Measurements from ENCODE around the gene FYB1.

GRCh38 chr5:39214912-39215709, 4.3 kb downstream of the FYB1 start:
- TF ChIP-seq RARB (CRISPR knock-in tag; IDR thresholded peaks at IDR 0.05) (no peak), ARNTL (CRISPR knock-in tag; IDR thresholded peaks at IDR 0.05; ENCODE audit: borderline replicate concordance, low read depth) (no peak), OSR1 (CRISPR knock-in tag; IDR thresholded peaks at IDR 0.05) (no peak), POU6F1 (CRISPR knock-in tag; IDR thresholded peaks at IDR 0.05; ENCODE audit: borderline replicate concordance, low read depth) (no peak), ZNF565 (CRISPR knock-in tag; conservative IDR thresholded peaks at IDR 0.05; ENCODE audit: low read depth) (no peak), ZFP3 (CRISPR knock-in tag; IDR thresholded peaks at IDR 0.05) (no peak), CSDC2 (CRISPR knock-in tag; IDR thresholded peaks at IDR 0.05) (no peak), CREB5 (CRISPR knock-in tag; IDR thresholded peaks at IDR 0.05; ENCODE audit: low read depth) (no peak), ISL1 (CRISPR knock-in tag; IDR thresholded peaks at IDR 0.05) (no peak), ESRRG (CRISPR knock-in tag; IDR thresholded peaks at IDR 0.05) (no peak), ZC3H10 (CRISPR knock-in tag; IDR thresholded peaks at IDR 0.05) (no peak)
- TF ChIP-seq, protein P1, sequence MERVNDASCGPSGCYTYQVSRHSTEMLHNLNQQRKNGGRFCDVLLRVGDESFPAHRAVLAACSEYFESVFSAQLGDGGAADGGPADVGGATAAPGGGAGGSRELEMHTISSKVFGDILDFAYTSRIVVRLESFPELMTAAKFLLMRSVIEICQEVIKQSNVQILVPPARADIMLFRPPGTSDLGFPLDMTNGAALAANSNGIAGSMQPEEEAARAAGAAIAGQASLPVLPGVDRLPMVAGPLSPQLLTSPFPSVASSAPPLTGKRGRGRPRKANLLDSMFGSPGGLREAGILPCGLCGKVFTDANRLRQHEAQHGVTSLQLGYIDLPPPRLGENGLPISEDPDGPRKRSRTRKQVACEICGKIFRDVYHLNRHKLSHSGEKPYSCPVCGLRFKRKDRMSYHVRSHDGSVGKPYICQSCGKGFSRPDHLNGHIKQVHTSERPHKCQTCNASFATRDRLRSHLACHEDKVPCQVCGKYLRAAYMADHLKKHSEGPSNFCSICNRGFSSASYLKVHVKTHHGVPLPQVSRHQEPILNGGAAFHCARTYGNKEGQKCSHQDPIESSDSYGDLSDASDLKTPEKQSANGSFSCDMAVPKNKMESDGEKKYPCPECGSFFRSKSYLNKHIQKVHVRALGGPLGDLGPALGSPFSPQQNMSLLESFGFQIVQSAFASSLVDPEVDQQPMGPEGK (CRISPR knock-in tag; IDR thresholded peaks at IDR 0.05; ENCODE audit: borderline replicate concordance): no peak
